ENCODE results near the gene FADS2.

Gene FADS2

GRCh38 chr11:61866231-61866957, 38.3 kb downstream of the FADS2 start:
- Histone ChIP-seq H3K27me3 (replicated peaks; ENCODE audit: insufficient read depth, low read length) (peaks cover 55% of the 10 kb centered on the region), H4K20me1 (ENCODE audit: insufficient read depth, low read length) (no peaks in the 10 kb centered on the region), H3K9ac (ENCODE audit: low read length) (no peak overlapping the region), H3K9me2 (replicated peaks; ENCODE audit: insufficient read depth, low read length) (no peaks in the 10 kb centered on the region), H3K27ac (ENCODE audit: low read length) (no peak overlapping the region), H3K9me3 (replicated peaks; ENCODE audit: insufficient read depth, low read length) (no peaks in the 10 kb centered on the region), H2AFZ (ENCODE audit: low read length) (no peak overlapping the region), H3F3A (ENCODE audit: insufficient read depth, low read length) (no peaks in the 10 kb centered on the region), H3K36me3 (replicated peaks; ENCODE audit: insufficient read depth, low read length) (no peaks in the 10 kb centered on the region), H3K4me2 (ENCODE audit: low read depth, low read length) (no peak overlapping the region), H3K4me3 (ENCODE audit: low read length) (no peak overlapping the region), H3K4me1 (ENCODE audit: low read length) (no peaks in the 10 kb centered on the region), H3K79me2 (ENCODE audit: low read length) (no peaks in the 10 kb centered on the region)
- TF ChIP-seq EZH2 (optimal IDR thresholded peaks at IDR 0.05; ENCODE audit: low read depth, low read length) (no peak), EZH2phosphoT487 (IDR thresholded peaks at IDR 0.05; ENCODE audit: low read length) (no peak), CTCF (IDR thresholded peaks at IDR 0.05; ENCODE audit: low read length) (no peak)
- DNase-seq: no peak

- no peak for TF ChIP-seq EZH2 (optimal IDR thresholded peaks at IDR 0.05; ENCODE audit: low read depth, low read length)
- no peak for TF ChIP-seq EZH2phosphoT487 (IDR thresholded peaks at IDR 0.05; ENCODE audit: low read length)
- TF ChIP-seq CTCF (IDR thresholded peaks at IDR 0.05; ENCODE audit: low read length): no peak
- Histone ChIP-seq H3K9ac (ENCODE audit: low read length) (no peak overlapping the region), H3F3A (ENCODE audit: insufficient read depth, low read length) (no peaks in the 10 kb centered on the region), H3K36me3 (replicated peaks; ENCODE audit: insufficient read depth, low read length) (no peaks in the 10 kb centered on the region), H3K27ac (ENCODE audit: low read length) (no peak overlapping the region), H3K4me1 (ENCODE audit: low read length) (no peaks in the 10 kb centered on the region), H3K9me2 (replicated peaks; ENCODE audit: insufficient read depth, low read length) (no peaks in the 10 kb centered on the region), H4K20me1 (ENCODE audit: insufficient read depth, low read length) (no peaks in the 10 kb centered on the region), H3K4me3 (ENCODE audit: low read length) (no peak overlapping the region), H3K9me3 (replicated peaks; ENCODE audit: insufficient read depth, low read length) (no peaks in the 10 kb centered on the region), H3K27me3 (replicated peaks; ENCODE audit: insufficient read depth, low read length) (peaks cover 58% of the 10 kb centered on the region), H2AFZ (ENCODE audit: low read length) (no peak overlapping the region), H3K79me2 (ENCODE audit: low read length) (no peaks in the 10 kb centered on the region), H3K4me2 (ENCODE audit: low read depth, low read length) (no peak overlapping the region)
- no peak for DNase-seq
These were observed 38.9 kb downstream of the FADS2 start for GRCh38 chr11:61866958-61867343.

GRCh38 chr11:61868571-61869428, 40.7 kb downstream of the FADS2 start:
- no peaks in the 10 kb centered on the region for H3K79me2 ChIP-seq (ENCODE audit: low read length)
- no peaks in the 10 kb centered on the region for H3K36me3 ChIP-seq (replicated peaks; ENCODE audit: insufficient read depth, low read length)
- H2AFZ ChIP-seq (ENCODE audit: low read length): no peak overlapping the region
- no peaks in the 10 kb centered on the region for H3K9me3 ChIP-seq (replicated peaks; ENCODE audit: insufficient read depth, low read length)
- no peaks in the 10 kb centered on the region for H3F3A ChIP-seq (ENCODE audit: insufficient read depth, low read length)
- no peak overlapping the region for H3K4me3 ChIP-seq (ENCODE audit: low read length)
- H3K9me2 ChIP-seq (replicated peaks; ENCODE audit: insufficient read depth, low read length): no peaks in the 10 kb centered on the region
- no peak for TF ChIP-seq EZH2 (optimal IDR thresholded peaks at IDR 0.05; ENCODE audit: low read depth, low read length)
- no peak for TF ChIP-seq EZH2phosphoT487 (IDR thresholded peaks at IDR 0.05; ENCODE audit: low read length)
- no peak overlapping the region for H3K27ac ChIP-seq (ENCODE audit: low read length)
- H3K27me3 ChIP-seq (replicated peaks; ENCODE audit: insufficient read depth, low read length): peaks cover 71% of the 10 kb centered on the region
- no peak overlapping the region for H3K4me2 ChIP-seq (ENCODE audit: low read depth, low read length)
- no peak for DNase-seq
- H4K20me1 ChIP-seq (ENCODE audit: insufficient read depth, low read length): no peaks in the 10 kb centered on the region
- no peak overlapping the region for H3K9ac ChIP-seq (ENCODE audit: low read length)
- no peaks in the 10 kb centered on the region for H3K4me1 ChIP-seq (ENCODE audit: low read length)

GRCh38 chr11:61869429-61869707, 41.3 kb downstream of the FADS2 start:
- Histone ChIP-seq H4K20me1 (ENCODE audit: insufficient read depth, low read length) (no peaks in the 10 kb centered on the region), H3K27ac (ENCODE audit: low read length) (no peak overlapping the region), H3K4me1 (ENCODE audit: low read length) (no peaks in the 10 kb centered on the region), H3K79me2 (ENCODE audit: low read length) (no peaks in the 10 kb centered on the region), H3K9me2 (replicated peaks; ENCODE audit: insufficient read depth, low read length) (no peaks in the 10 kb centered on the region), H3K4me3 (ENCODE audit: low read length) (no peak overlapping the region), H3K9me3 (replicated peaks; ENCODE audit: insufficient read depth, low read length) (no peaks in the 10 kb centered on the region), H2AFZ (ENCODE audit: low read length) (no peak overlapping the region), H3K9ac (ENCODE audit: low read length) (no peak overlapping the region), H3K4me2 (ENCODE audit: low read depth, low read length) (no peak overlapping the region), H3K27me3 (replicated peaks; ENCODE audit: insufficient read depth, low read length) (peaks cover 77% of the 10 kb centered on the region), H3K36me3 (replicated peaks; ENCODE audit: insufficient read depth, low read length) (no peaks in the 10 kb centered on the region), H3F3A (ENCODE audit: insufficient read depth, low read length) (no peaks in the 10 kb centered on the region)
- no peak for DNase-seq
- TF ChIP-seq CTCF (IDR thresholded peaks at IDR 0.05; ENCODE audit: low read length) (no peak), EZH2phosphoT487 (IDR thresholded peaks at IDR 0.05; ENCODE audit: low read length) (no peak), EZH2 (optimal IDR thresholded peaks at IDR 0.05; ENCODE audit: low read depth, low read length) (no peak)
